HG02759 (cell line): ENCODE measurements around the gene MTCH2.
A peak's percentile ranks its signal among the peaks of the same experiment; 100 is the strongest.

Experiments
- ATAC-seq: cut with Tn5 transposase; IDR thresholded peaks from one replicate; pipeline ENCODE4 v1.9.1; 2021; ENCODE audit warnings: mild to moderate bottlenecking, moderate library complexity; ENCODE audit not compliant: unreplicated experiment

MTCH2 gene

GRCh38 chr11:47592251-47592650 is 50.1 kb downstream of the MTCH2 start:
- no peak for ATAC-seq

GRCh38 chr11:47591764-47592163 is 50.6 kb downstream of the MTCH2 start:
- no peak for ATAC-seq

- no peak for ATAC-seq
Measured at GRCh38 chr11:47589977-47590861, 52.1 kb downstream of the MTCH2 start.

GRCh38 chr11:47589584-47589976 is 52.8 kb downstream of the MTCH2 start:
- no peak for ATAC-seq

- ATAC-seq = no peak
Measured at GRCh38 chr11:47589118-47589517, 53.2 kb downstream of the MTCH2 start.

- ATAC-seq = no peak
Measured at GRCh38 chr11:47587723-47588326, 54.5 kb downstream of the MTCH2 start.

GRCh38 chr11:47587039-47587716 is 55.2 kb downstream of the MTCH2 start:
- ATAC-seq = no peak

GRCh38 chr11:47586098-47586855 is 56.1 kb downstream of the MTCH2 start, which contains the start of gene FAM180B:
Gene FAM180B, plus strand, starts transcription at chr11:47586678. Its CDS starts 91 bp downstream, at chr11:47586769.
- no peak for ATAC-seq

GRCh38 chr11:47583844-47584243 is 58.5 kb downstream of the MTCH2 start:
- ATAC-seq = no peak

- ATAC-seq = peak; percentile 93
Measured at GRCh38 chr11:47578524-47579494, 63.5 kb downstream of the MTCH2 start, which contains the start of the genes KBTBD4 and NDUFS3. Gene KBTBD4, minus strand, starts transcription at chr11:47578970. Its CDS starts 19 bp downstream, at chr11:47578951. Gene NDUFS3, plus strand, starts transcription at chr11:47579074. Its CDS starts 18 bp downstream, at chr11:47579092.

- no peak for ATAC-seq
Measured at GRCh38 chr11:47577460-47578041, 64.8 kb downstream of the MTCH2 start.

GRCh38 chr11:47573321-47573720 is 69.0 kb downstream of the MTCH2 start:
- ATAC-seq = no peak

- ATAC-seq = no peak
Measured at GRCh38 chr11:47572715-47573255, 69.6 kb downstream of the MTCH2 start.

- ATAC-seq = no peak
Measured at GRCh38 chr11:47571895-47572294, 70.5 kb downstream of the MTCH2 start.

- no peak for ATAC-seq
Measured at GRCh38 chr11:47571357-47571729, 71.0 kb downstream of the MTCH2 start.

GRCh38 chr11:47570651-47571356 is 71.6 kb downstream of the MTCH2 start:
- no peak for ATAC-seq

- ATAC-seq = no peak
Measured at GRCh38 chr11:47569646-47570045, 72.7 kb downstream of the MTCH2 start.
